ENCODE results near the gene LAMB3. TPM values are rescaled to one million over a fixed set of nuclear protein-coding genes. Genes with fewer than 3 reads are reported as not detected.

Gene LAMB3
- total RNA-seq, 4 donors from 2014 or later = 74.2 to 165 (median 127) TPM

DNA sequence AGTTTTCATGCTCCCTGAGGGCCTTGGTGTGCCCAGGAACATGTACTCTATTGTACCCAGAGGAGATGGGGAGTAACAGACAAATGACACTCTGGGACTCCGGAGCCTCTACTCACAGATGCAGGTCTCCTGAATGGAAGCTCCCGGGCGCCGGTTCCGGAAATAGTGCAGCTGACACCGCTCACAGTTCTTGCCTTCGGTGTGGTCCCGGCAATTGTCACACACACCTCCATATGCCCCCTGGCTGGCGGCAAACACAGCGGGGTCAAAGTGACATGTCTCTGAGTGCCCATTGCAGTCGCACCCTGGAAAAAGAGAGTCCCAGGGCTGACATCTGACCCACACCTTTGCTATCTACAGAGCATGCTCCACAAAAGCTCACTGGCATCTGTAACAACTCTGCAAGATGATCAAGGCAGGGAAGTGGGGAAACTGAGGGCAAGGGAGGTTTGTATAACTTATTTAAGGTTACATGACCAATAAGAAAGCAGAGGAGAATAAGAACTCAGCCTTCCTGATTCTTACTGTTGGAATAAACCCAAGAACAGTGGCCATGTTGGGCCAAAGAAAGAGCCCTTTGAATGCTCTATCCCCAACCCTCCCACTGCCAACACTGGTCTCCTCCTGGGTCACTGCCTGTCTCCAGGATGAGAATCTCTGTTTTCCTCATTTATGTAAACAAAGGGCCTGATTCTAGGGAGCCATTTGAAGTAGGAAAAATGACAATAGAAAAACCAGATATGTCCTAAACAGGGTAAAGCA lies 22.4 kb downstream of the LAMB3 start:
- H3K36me3 ChIP-seq = peaks cover 11% of the 10 kb centered on the region
- TF ChIP-seq, protein P1, sequence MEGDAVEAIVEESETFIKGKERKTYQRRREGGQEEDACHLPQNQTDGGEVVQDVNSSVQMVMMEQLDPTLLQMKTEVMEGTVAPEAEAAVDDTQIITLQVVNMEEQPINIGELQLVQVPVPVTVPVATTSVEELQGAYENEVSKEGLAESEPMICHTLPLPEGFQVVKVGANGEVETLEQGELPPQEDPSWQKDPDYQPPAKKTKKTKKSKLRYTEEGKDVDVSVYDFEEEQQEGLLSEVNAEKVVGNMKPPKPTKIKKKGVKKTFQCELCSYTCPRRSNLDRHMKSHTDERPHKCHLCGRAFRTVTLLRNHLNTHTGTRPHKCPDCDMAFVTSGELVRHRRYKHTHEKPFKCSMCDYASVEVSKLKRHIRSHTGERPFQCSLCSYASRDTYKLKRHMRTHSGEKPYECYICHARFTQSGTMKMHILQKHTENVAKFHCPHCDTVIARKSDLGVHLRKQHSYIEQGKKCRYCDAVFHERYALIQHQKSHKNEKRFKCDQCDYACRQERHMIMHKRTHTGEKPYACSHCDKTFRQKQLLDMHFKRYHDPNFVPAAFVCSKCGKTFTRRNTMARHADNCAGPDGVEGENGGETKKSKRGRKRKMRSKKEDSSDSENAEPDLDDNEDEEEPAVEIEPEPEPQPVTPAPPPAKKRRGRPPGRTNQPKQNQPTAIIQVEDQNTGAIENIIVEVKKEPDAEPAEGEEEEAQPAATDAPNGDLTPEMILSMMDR (IDR thresholded peaks at IDR 0.05) = no peak
- TF ChIP-seq POLR2A (IDR thresholded peaks at IDR 0.05) = no peak
- no peak for TF ChIP-seq POLR2AphosphoS5 (IDR thresholded peaks at IDR 0.05)
- no peak for DNase-seq (ENCODE audit: low spot score in 2 of 2)
- H3K4me1 ChIP-seq = peaks cover 14% of the 10 kb centered on the region
- H3K27ac ChIP-seq = no peak overlapping the region
- H3K9me3 ChIP-seq = no peaks in the 10 kb centered on the region
- H3K4me3 ChIP-seq = no peak overlapping the region
- no peaks in the 10 kb centered on the region for H3K27me3 ChIP-seq
- 94% methylated on average over 11 of the region's 11 CpGs for WGBS

DNA sequence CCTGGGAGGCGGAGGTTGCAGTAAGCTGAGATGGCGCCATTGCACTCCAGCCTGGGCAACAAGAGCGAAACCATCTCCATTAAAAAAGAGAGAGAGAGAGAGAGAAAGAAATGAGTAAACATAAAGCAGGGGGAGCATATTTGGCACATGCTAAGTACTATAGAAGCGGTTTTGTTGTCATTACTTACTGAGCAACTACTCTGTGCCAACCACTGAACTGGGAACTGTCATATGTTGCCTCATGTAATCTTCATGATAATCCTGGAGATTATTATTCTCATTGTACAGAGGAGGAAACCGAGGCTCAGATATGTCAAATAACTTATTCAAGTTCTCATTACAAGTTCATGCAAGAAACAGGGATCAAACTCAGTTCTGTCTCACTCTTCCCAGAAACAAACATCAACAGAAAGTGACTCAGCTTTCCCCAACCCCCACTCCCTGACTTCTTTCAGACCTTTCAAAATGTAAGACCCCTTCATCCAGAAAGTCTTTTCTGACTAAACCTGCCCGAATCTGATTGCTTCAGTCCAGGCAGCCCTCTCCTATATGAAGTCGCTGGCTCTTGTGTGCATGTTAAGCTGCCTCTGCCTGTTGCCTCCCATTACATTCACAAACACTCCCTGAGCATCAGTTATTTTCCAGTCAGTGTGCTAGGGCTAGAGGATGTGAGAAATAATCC lies 23.5 kb downstream of the LAMB3 start:
- Histone ChIP-seq H3K36me3 (peaks cover 9% of the 10 kb centered on the region), H3K4me1 (peaks cover 14% of the 10 kb centered on the region), H3K27me3 (no peaks in the 10 kb centered on the region), H3K4me3 (no peak overlapping the region), H3K27ac (no peak overlapping the region), H3K9me3 (no peaks in the 10 kb centered on the region)
- TF ChIP-seq POLR2A (IDR thresholded peaks at IDR 0.05) = no peak
- TF ChIP-seq, protein P1 (IDR thresholded peaks at IDR 0.05) = no peak
- TF ChIP-seq EP300 (IDR thresholded peaks at IDR 0.05) = no peak
- no peak for TF ChIP-seq POLR2AphosphoS5 (IDR thresholded peaks at IDR 0.05)
- no peak for DNase-seq (ENCODE audit: low spot score in 2 of 2)
- WGBS = 90% methylated on average over 7 of the region's 7 CpGs

DNA sequence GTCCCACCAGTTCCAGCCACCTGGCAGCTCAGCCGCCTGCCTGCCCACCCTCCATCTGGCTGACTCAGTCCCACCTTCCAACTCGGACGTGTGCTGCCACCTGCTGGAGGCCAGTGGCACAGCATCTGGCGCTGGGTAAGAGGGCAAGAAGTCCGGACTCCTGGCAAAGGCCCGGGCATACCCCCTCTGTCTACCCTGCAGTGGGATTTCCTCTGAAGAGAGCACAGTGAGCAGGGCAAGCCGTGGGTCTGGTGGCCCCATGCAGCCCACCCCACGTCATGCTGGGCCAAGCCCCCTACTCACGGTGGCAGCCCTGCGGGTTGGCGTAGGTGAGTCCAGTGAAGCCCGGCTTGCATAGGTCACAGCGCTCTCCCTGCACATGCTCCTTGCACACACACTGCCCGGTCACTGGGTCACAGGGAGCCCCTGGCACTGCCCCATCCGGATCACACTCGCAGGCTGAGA lies 24.5 kb downstream of the LAMB3 start:
- H3K27ac ChIP-seq = no peak overlapping the region
- 63% methylated on average over 6 of the region's 16 CpGs for WGBS
- no peaks in the 10 kb centered on the region for H3K27me3 ChIP-seq
- DNase-seq (ENCODE audit: low spot score in 2 of 2) = peak in 1 of 2 donors; percentile 87
- peaks cover 14% of the 10 kb centered on the region for H3K4me1 ChIP-seq
- H3K36me3 ChIP-seq = peaks cover 9% of the 10 kb centered on the region
- H3K9me3 ChIP-seq = no peaks in the 10 kb centered on the region
- TF ChIP-seq EP300 (IDR thresholded peaks at IDR 0.05) (no peak), POLR2AphosphoS5 (IDR thresholded peaks at IDR 0.05) (no peak), POLR2A (IDR thresholded peaks at IDR 0.05) (no peak)
- TF ChIP-seq, protein P1 (IDR thresholded peaks at IDR 0.05) = peak; percentile 66 to 95
- H3K4me3 ChIP-seq = no peak overlapping the region

DNA sequence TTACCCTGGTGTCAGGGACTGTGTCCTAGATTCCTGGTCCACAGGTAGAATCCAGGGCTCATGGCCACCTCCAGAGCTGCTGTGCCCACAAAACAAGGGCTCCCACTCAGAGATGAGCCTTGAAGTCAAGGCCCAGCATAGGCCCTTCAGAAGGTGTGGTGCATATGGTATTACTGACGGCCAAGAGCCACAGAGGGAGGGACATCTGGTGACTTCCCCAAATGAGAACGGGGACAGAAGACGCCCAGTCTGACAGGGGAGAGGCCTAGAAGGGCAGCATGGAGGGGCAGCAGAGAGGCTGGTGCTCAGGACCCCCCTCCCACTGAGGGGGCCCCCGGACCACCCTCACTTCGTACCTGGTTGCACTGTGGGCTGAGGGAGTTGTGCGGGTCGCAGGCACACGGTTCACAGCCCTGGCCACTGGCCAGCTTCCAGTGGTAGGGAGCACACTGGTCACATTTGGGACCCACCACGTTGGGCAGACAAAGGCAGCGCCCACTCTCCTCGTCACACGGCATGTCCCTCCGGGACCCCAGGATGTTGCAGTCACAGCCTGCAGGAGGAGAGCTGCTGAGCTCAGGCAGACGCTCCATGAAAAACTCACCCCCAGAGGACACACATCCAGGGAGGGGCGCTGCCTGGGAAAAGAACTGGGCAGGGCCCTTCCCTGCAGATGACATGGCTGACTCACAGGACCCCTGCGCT lies 25.0 kb downstream of the LAMB3 start:
- H3K27me3 ChIP-seq = no peaks in the 10 kb centered on the region
- H3K9me3 ChIP-seq = no peaks in the 10 kb centered on the region
- peaks cover 9% of the 10 kb centered on the region for H3K36me3 ChIP-seq
- no peak overlapping the region for H3K27ac ChIP-seq
- H3K4me1 ChIP-seq = peaks cover 14% of the 10 kb centered on the region
- 62% methylated on average over 13 of the region's 16 CpGs for WGBS
- no peak overlapping the region for H3K4me3 ChIP-seq
- DNase-seq (ENCODE audit: low spot score in 2 of 2) = no peak
- TF ChIP-seq, protein P1 (IDR thresholded peaks at IDR 0.05) = no peak
- TF ChIP-seq EP300 (IDR thresholded peaks at IDR 0.05) (no peak), POLR2AphosphoS5 (IDR thresholded peaks at IDR 0.05) (no peak), POLR2A (IDR thresholded peaks at IDR 0.05) (no peak)
